IgD-negative memory B cell (primary cell): Measurements from ENCODE around the gene MCM7. TPM values are rescaled to one million over a fixed set of nuclear protein-coding genes. Genes with fewer than 3 reads are reported as not detected.
A peak's percentile ranks its signal among the peaks of the same experiment; 100 is the strongest.

Experiments used
- H3K27ac Mint-ChIP-seq, 3 donors: one replicate each; pipeline ENCODE4 v1.8.0; 2020 to 2022; ENCODE audit warnings: mild to moderate bottlenecking in 3 of 3, mixed read lengths in 3 of 3, moderate library complexity in 1 of 3
- H3K27me3 Mint-ChIP-seq: one replicate; pipeline ENCODE4 v1.8.0; 2021; ENCODE audit warnings: mixed read lengths
- H3K36me3 Mint-ChIP-seq: one replicate; pipeline ENCODE4 v1.8.0; 2020; ENCODE audit warnings: mild to moderate bottlenecking, mixed read lengths
- H3K4me1 Mint-ChIP-seq, 3 donors: one replicate each; pipeline ENCODE4 v1.8.0; 2020 to 2022; ENCODE audit warnings: mixed read lengths in 3 of 3, mild to moderate bottlenecking in 1 of 3
- H3K4me3 Mint-ChIP-seq, 4 donors: one replicate each; pipeline ENCODE4 v1.8.0; 2020 to 2022; ENCODE audit warnings: mild to moderate bottlenecking in 4 of 4, mixed read lengths in 4 of 4, moderate library complexity in 3 of 4
- H3K9me3 Mint-ChIP-seq, 3 donors: one replicate each; pipeline ENCODE4 v1.8.0; 2020 to 2021; ENCODE audit warnings: mixed read lengths in 3 of 3, mild to moderate bottlenecking in 1 of 3
- polyA plus RNA-seq: library from polyadenylated mRNA; unstranded; fragments of 300-500 nt; fragmentation: Illumina TruSeq; gene quantifications from one replicate; pipeline ENCODE4 v1.2.3, GENCODE V29; 2021

Gene MCM7
- polyA plus RNA-seq, 1 donor from 2014 or later = 33.4 TPM

DNA sequence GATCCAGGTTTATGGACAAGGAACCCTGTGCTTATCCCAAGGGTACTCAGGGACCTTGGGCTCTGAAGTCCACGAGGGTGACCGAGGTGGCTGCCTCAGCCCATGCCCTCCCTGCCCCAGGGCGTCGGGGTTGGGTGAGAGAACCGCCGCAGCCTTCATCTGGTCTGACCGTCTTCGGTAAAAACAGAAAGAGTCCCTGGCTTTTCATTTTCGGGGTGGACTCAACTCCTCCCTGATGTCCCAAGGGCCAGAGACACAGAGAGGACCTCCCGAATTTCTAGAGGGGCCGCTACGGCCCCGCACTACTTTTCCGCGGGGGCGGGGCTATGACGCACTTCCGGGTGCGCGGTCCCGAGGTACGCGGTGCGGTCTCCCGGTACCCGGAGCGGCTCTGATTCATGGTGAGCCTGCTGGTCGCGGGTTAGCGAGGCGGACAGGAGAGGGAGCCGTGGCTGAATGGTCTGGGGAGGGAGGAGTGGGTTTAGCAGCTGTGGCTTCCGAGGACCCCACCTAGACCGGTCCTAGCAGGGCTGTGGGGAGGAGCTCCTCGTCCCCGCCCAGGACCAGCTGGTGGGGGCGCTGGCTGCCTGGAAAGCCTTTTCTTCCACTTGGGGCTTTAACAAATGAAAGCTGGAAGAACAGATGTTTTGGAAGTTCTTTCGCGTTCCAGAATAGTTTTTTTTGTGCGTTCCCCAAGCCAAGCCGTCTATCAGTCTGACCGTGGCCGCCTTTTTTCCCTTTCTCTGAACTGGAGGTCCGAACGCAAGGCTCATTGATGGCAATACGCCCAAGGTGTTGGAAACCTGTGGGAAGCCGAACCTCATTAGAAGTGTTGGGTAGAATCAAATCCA lies 51.5 kb downstream of the MCM7 start, which contains the start of gene ZSCAN21:
TSS of gene ZSCAN21 (plus strand) at position 334 of the 851 bp plus-strand sequence. CDS start 7,233 bp downstream, outside the sequence.
- H3K27me3 Mint-ChIP-seq = peaks cover 3% of the 10 kb centered on the region
- H3K9me3 Mint-ChIP-seq = no peaks in the 10 kb centered on the region
- H3K36me3 Mint-ChIP-seq = peaks cover 2% of the 10 kb centered on the region
- peak within 1 kb of the TSS; percentile 98 to 99 (median 98) for H3K27ac Mint-ChIP-seq
- H3K4me1 Mint-ChIP-seq = peaks cover 14 to 17% (median 14%) of the 10 kb centered on the region in 3 donors
- peak within 1 kb of the TSS; percentile 80 to 98 (median 94) for H3K4me3 Mint-ChIP-seq

DNA sequence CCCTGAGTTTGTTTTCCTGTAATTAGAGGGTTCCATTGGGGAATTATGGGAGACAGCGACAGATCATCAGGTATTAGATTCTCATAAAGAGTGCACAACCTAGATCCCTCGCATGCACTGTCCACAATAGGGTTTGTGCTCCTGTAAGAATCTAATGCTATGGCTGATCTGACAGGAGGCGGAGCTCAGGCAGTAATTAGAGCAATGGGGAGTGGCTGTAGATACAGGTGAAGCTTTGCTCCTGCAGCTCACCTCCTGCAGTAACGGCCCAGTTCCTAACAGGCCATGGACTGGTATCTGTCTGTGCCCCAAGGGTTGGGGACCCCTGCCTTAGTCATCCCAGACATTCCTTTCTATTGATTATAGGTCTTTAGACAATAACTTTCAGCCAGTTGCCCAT lies 52.5 kb downstream of the MCM7 start:
- peaks cover 15 to 16% (median 16%) of the 10 kb centered on the region in 3 donors for H3K4me1 Mint-ChIP-seq
- H3K9me3 Mint-ChIP-seq = no peaks in the 10 kb centered on the region
- H3K36me3 Mint-ChIP-seq = peaks cover 2% of the 10 kb centered on the region
- peak overlapping the region in 2 of 3 donors; percentile 53 to 54 for H3K27ac Mint-ChIP-seq
- H3K27me3 Mint-ChIP-seq = peaks cover 3% of the 10 kb centered on the region
- H3K4me3 Mint-ChIP-seq = peak overlapping the region; percentile 80 to 98 (median 94)

DNA sequence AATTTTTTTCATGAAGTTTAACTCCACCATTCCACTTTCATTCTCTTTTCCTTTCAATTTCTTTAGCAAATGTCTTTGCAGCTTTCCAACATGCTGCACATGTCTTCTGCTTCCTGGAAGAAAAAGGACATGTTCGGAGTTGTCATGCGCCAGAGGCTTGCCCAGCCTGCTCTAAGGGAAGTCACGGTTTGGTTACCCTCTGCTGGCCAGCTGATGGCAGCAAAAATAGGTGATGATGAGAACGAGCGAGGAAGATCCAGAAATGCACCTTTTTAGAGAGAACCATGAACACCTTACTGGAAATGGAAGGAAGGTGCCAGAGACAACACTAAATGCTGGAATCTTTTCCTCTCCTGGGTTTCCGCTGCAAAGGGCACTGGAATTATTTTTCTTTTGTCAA lies 56.5 kb downstream of the MCM7 start:
- Mint-ChIP-seq H3K36me3 (peaks cover 2% of the 10 kb centered on the region), H3K27ac (no peak overlapping the region), H3K4me1 (peaks cover 10 to 14% (median 11%) of the 10 kb centered on the region in 3 donors), H3K9me3 (no peaks in the 10 kb centered on the region), H3K4me3 (peak overlapping the region in 3 of 4 donors; percentile 5 to 90 (median 90)), H3K27me3 (peaks cover 3% of the 10 kb centered on the region)

Other genes with a start within 250 kb of the MCM7 start
- not detected for gene OR2AE1, start 224.4 kb downstream of the MCM7 start, polyA plus RNA-seq
- gene TRIM4, start 181.9 kb downstream of the MCM7 start, polyA plus RNA-seq = 30.2 TPM
- gene GJC3, start 171.8 kb downstream of the MCM7 start, polyA plus RNA-seq = not detected
- not detected for gene AZGP1, start 125.4 kb downstream of the MCM7 start, polyA plus RNA-seq
- 35.3 TPM for gene ZKSCAN1, start 85.8 kb downstream of the MCM7 start, polyA plus RNA-seq
- 9.9 TPM for gene ZSCAN21, start 51.6 kb downstream of the MCM7 start, polyA plus RNA-seq
- gene ZNF3, start 19.7 kb downstream of the MCM7 start, polyA plus RNA-seq = 31.7 TPM
- gene COPS6, start 12.4 kb downstream of the MCM7 start, polyA plus RNA-seq = 121 TPM
- gene AP4M1, start 246 bp upstream of the MCM7 start, polyA plus RNA-seq = 4.5 TPM
- 31.5 TPM for gene TAF6, start 18.0 kb upstream of the MCM7 start, polyA plus RNA-seq
- gene CNPY4, start 18.2 kb upstream of the MCM7 start, polyA plus RNA-seq = 4.5 TPM
- gene MBLAC1, start 25.6 kb upstream of the MCM7 start, polyA plus RNA-seq = 1.4 TPM
- 443 TPM for gene LAMTOR4, start 47.5 kb upstream of the MCM7 start, polyA plus RNA-seq
- gene TRAPPC14, start 57.3 kb upstream of the MCM7 start, polyA plus RNA-seq = 6.3 TPM
- 0.38 TPM for gene GAL3ST4, start 67.2 kb upstream of the MCM7 start, polyA plus RNA-seq
- 0.23 TPM for gene GPC2, start 76.0 kb upstream of the MCM7 start, polyA plus RNA-seq
- gene STAG3, start 76.5 kb upstream of the MCM7 start, polyA plus RNA-seq = 61.5 TPM
- 94.5 TPM for gene PVRIG, start 118.6 kb upstream of the MCM7 start, polyA plus RNA-seq
- 9.9 TPM for gene SPDYE3, start 206.3 kb upstream of the MCM7 start, polyA plus RNA-seq